GM12878 (cell line): ENCODE results near the gene LGI4.

Source experiments
- ATF3 ChIP-seq: IDR thresholded peaks from 2 replicates; pipeline ENCODE4 v1.6.1; 2011; ENCODE audit warnings: low read depth, mild to moderate bottlenecking, low read length, moderate library complexity, borderline replicate concordance; ENCODE audit errors: extremely low read depth
- CTCF ChIP-seq, 3 experiments: IDR thresholded peaks in 2 of 3; conservative IDR thresholded peaks in 1 of 3; 2 replicates each; pipeline ENCODE4 v1.5.1; 2011; ENCODE audit warnings: low read depth in 3 of 3, low read length in 3 of 3, mild to moderate bottlenecking in 3 of 3, control low read depth in 2 of 3, moderate library complexity in 2 of 3, inconsistent platforms in 1 of 3, mixed read lengths in 1 of 3; ENCODE audit not compliant: control insufficient read depth in 2 of 3, insufficient read depth in 1 of 3; ENCODE audit errors: extremely low read depth in 1 of 3
- EP300 ChIP-seq, 2 experiments: fragments of 150-350 bp in 1 of 2; IDR thresholded peaks; 2 replicates each; pipeline ENCODE4 v1.6.1; 2011 to 2012; ENCODE audit warnings: low read depth in 2 of 2, low read length in 2 of 2, borderline replicate concordance in 1 of 2, improper control_type of control experiment in 1 of 2, inconsistent platforms in 1 of 2; ENCODE audit not compliant: control insufficient read depth in 1 of 2
- MAX ChIP-seq: IDR thresholded peaks from 2 replicates; pipeline ENCODE4 v1.6.1; 2012; ENCODE audit warnings: low read depth, low read length, improper control_type of control experiment
- MYC ChIP-seq: IDR thresholded peaks from 2 replicates; pipeline ENCODE4 v1.6.1; 2011; ENCODE audit warnings: mild to moderate bottlenecking, low read length, moderate library complexity, inconsistent platforms; ENCODE audit not compliant: insufficient read depth, insufficient replicate concordance, insufficient read length, severe bottlenecking
- NFIC ChIP-seq: IDR thresholded peaks from 2 replicates; pipeline ENCODE4 v1.6.1; 2012; ENCODE audit warnings: low read depth, mild to moderate bottlenecking, inconsistent platforms, low read length, moderate library complexity
- TCF12 ChIP-seq: IDR thresholded peaks from 2 replicates; pipeline ENCODE4 v1.6.1; 2011; ENCODE audit warnings: low read depth, mild to moderate bottlenecking, low read length
- YY1 ChIP-seq: IDR thresholded peaks from 2 replicates; pipeline ENCODE4 v1.6.1; 2011; ENCODE audit warnings: low read depth, mild to moderate bottlenecking, low read length

GRCh38 chr19:35168196-35168595 is 33.3 kb upstream of the LGI4 start:
- no peak for TF ChIP-seq CTCF (IDR thresholded peaks at IDR 0.05 in 2 of 3, conservative IDR thresholded peaks at IDR 0.05 in 1 of 3; ENCODE audit: control insufficient read depth in 2 of 3, extremely low read depth in 1 of 3, insufficient read depth in 1 of 3, low read depth in 3 of 3, low read length in 3 of 3)
- TF ChIP-seq TCF12, result no peak
- no peak for TF ChIP-seq MAX
- no peak for TF ChIP-seq MYC
- TF ChIP-seq EP300 (IDR thresholded peaks at IDR 0.05; ENCODE audit: borderline replicate concordance in 1 of 2, control insufficient read depth in 1 of 2, low read depth in 2 of 2, low read length in 2 of 2), result no peak
- TF ChIP-seq YY1, result no peak
- no peak for TF ChIP-seq ATF3
- TF ChIP-seq NFIC, result no peak
